NAMALWA (cell line): ENCODE results near the gene EFHC2.
"Not testable (repeated sequence)": the region's sequence is repeated elsewhere in the genome, so short reads cannot be mapped to it uniquely, and the experiment has no call there.

ENCODE experiments used
- DNase-seq: peaks from one replicate; pipeline ENCODE4 v3.0.0-alpha.2; 2015; ENCODE audit warnings: low spot score

The EFHC2 gene

DNA sequence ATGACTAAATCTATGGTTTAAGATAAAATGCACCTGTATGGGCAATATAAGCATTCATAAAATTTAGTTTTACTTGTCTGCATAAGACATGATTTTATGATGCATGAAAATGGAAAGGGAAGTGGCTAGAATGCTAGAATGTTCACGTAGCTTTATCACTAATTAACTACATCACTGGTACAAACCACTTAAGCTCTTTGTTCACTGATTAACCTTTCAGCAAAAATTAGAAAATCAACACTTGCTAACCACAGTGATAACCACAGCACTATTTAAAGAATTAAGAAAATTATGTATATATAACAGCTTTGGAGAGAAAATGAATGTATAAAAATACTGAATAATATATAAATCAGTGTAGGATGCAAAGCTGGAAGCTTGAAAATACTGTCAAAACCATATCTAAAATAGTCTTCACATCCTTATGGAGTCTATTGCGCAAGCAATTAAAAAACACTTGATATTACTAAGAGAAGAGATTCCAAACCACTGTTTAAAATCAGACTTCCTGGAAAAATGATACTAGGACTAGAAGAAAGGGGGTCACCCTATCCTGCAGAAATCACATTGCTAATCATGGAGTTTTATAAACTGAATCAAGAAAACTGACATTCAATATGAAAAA, 51.9 kb downstream of the EFHC2 start:
- no peak for DNase-seq

DNA sequence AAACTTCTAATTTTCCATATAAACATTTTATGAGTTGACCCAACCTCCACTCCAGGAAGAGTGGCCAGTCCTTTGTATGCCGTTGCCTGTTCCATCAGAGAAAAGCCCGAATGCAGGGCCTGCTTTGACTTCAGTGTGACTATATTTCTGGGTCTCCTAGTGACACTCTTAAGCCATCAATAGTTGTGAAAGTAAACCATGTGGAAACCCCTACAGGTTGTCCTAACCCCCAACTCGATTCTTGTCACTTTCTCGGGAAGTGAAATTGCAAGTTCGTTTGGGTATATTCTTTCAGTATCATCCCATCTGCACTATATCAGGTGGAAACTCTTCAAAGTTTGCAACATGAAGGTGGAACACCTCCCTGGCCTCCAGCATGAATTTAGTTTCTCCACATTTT, 52.8 kb downstream of the EFHC2 start:
- DNase-seq, result no peak

DNA sequence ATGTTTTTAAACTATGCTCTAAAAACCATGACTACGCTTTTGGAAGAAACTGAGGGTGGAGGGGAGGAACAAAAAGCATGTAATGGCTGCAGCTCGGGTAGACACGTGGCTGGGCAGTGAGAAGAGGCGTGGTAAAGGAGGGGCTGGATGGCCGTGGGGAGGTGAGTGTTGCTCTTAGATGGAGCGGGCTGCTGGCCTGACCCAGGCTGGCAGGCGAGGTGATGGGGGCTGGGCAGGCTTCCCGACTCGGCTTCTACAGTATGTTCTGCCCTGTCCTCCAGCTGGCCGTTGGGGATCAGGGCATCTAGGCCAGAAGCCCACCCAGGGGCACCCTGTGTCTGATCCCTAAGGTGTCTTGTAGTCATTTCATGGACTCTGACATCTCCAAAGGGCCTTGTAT, 60.7 kb downstream of the EFHC2 start:
- no peak for DNase-seq

GRCh38 chrX:44280116-44280515, 63.4 kb downstream of the EFHC2 start:
- DNase-seq, result no peak

GRCh38 chrX:44274096-44274495, 69.4 kb downstream of the EFHC2 start:
- DNase-seq, result no peak

DNA sequence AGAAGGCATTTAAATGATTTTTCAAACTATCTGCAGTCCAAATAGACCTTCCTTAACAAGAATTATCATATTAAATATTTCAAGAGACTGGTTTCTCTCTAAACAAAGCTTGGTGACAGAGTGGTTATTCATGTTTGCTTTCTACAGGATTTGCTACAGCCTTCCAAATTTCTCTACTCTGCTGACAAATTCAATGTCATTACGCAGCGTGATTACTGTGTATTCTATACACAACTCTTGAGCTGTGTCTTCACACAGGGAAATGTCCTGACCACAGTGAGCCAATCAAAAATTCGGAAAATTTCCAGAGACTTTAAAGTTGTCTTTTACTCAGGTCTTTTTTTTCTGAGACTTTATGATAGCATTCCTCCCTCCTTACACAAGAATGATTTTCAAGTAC, 75.6 kb downstream of the EFHC2 start:
- DNase-seq, result no peak

- DNase-seq, result no peak
Observed at GRCh38 chrX:44267116-44267515, 76.4 kb downstream of the EFHC2 start.

DNA sequence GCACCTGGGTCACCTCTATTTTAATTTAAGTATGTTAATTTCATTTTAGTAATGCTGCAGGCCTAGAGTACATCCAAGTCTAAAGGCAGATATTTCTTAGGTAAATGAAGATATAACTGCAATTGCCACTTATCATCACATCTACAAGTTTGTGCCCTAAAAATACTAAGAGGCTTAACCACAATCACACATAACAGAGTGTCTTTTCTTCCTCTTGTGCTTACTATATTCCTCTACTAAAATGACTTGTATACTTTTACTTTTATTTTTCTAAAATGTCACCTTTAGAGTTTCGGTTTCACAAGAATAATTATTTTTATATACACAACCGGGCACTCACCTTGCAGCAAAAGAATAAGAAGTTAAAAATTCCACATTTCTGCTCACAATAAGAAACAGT, 77.9 kb downstream of the EFHC2 start:
- DNase-seq, result no peak

GRCh38 chrX:44264936-44265335, 78.5 kb downstream of the EFHC2 start:
- DNase-seq, result no peak

- no peak for DNase-seq
Observed at GRCh38 chrX:44261286-44261685, 82.2 kb downstream of the EFHC2 start.

DNA sequence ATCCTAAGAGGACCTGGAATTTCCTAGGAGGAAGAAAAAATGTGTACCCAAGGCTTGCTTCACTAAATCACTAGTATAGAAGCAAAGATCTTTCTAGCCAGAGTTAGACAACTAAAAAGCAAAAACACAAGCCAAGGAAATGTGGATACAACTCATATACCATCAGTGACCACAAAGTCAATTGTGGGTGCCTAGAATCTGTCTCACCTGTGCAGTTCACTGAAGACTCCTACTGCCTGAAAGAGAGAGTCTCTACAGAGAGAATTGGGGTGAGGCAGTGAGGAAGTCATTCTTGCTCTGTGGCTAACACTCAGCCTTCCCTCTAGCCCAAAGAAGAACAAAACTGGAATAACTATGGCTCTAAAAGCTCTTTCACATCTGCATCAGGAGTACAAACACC, 82.9 kb downstream of the EFHC2 start:
- DNase-seq, result no peak

DNA sequence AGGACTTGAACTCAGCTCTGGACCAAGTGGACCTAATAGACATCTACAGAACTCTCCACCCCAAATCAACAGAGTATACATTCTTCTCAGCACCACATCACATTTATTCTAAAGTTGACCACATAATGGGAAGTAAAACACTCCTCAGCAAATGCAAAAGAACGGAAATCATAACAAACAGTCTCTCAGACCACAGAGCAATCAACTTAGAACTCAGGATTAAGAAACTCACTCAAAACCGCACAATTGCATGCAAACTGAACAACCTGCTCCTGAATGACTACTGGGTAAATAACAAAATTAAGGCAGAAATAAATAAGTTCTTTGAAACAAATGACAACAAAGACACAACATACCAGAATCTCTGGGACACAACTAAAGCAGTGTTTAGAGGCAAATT, 87.7 kb downstream of the EFHC2 start:
- DNase-seq, result not testable (repeated sequence)

- no peak for DNase-seq
Observed at GRCh38 chrX:44253575-44253942, 89.9 kb downstream of the EFHC2 start.

GRCh38 chrX:44252688-44253574, 90.5 kb downstream of the EFHC2 start:
- DNase-seq, result peak; percentile 59

DNA sequence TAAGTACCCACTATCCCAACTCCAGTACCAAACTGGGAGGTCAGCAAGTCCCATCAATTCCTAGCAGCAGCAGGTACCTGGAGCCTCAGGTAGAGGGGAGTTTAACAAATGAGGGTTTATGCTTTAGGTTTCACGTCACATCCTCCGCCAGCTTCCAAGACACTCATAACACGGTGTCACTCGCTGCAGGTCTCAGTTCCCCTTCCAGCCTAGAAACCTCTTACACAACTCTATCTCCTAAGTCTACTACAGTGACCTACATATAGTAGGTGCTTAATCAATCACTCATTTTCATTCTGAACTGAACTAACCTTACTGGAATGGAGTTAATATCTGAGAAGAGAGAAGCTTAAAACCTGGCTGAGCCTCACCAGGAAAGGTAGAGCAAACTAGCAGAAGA, 96.0 kb downstream of the EFHC2 start:
- DNase-seq, result no peak

DNA sequence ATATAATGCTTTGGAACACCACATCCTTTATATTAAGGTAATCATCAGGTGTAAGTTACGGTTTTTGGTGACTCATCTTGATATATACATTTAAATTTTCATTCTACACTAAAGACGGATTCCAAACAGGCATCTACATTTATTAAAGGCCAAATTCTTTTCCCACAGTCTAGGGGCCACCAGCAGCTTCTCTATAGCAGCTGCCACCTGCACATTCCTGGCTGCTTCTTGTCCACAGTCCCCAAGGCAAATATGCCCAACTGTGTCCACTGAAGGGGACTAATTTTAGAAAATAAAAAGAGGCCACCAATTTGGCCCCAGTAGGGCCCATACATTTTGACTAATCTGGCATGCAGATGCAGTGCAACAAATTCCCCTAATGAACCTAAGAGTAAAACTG, 96.6 kb downstream of the EFHC2 start:
- no peak for DNase-seq

DNA sequence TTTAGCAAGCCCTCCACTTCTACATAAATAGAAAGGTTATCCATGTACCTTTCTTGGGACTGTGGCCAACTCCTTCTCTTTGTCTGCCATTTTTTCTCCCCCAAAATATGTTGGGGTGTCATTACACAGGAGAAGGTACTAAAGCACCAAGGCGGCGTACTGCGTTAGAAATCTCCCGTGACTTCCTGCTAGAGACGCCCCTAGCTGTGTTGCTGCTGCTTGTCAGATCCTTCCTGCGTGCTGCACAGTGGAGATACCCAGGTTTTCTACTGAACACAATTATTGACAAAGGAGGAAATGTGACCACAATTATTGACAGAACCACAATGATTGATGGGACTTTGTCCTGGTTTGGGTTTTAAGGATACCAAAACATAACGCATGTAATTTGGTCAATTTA, 97.7 kb downstream of the EFHC2 start:
- no peak for DNase-seq

GRCh38 chrX:44244008-44244407, 99.5 kb downstream of the EFHC2 start:
- DNase-seq, result peak; percentile 37

DNA sequence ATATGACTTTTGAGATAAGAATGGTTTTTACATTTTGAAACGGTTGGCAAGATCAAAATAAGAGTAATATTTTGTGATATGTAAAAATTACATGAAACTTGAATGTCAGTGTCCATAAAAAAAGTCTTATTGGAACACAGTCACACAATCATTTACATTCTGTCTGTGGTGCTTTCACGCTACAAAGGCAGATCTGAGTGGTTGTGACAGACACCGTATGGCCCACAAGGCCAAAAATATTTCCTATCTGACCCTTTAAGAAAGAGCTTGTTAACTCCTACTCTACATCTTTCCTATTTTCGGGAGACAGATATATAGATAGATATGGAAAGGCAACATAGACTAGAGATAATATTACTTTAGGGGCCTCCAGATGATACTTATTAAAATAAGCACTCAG, 101.9 kb downstream of the EFHC2 start:
- DNase-seq, result no peak

DNA sequence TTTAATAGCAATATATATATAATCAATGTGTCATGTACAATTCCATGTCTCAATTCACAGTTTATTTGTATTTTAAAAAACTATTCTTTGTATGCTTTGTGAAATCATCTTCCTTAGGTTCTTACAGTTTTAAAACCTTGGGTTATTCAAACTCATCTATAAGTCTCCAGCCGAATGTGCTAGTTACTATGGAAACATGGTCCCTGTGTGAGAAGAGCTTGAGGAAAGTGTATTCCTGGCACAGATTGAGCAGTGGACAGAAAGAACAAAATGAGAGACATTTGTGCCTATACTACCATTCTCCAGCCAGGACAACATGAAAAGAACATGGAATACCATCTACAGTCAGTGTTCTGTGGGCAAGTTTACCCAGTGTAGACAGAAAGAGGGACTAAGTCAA, 103.4 kb downstream of the EFHC2 start:
- no peak for DNase-seq

DNA sequence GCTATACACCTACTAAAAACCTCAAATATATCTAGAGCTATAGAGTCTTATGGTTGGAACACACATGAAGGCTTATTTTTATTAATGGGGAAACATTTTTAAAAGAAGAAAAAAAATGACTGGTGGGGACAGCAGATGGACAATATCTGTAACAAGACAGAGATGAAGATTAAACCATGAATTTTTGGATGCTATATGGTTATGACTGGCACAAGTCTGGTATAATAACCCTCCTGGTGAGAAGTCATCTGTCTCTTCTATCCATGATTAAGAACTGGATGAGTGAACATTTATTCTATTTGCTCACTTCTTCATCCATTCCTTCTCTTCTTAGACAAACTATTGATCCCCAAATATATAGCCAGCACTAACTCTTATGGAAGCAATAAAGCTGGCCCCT, 104.4 kb downstream of the EFHC2 start:
- DNase-seq, result no peak

DNA sequence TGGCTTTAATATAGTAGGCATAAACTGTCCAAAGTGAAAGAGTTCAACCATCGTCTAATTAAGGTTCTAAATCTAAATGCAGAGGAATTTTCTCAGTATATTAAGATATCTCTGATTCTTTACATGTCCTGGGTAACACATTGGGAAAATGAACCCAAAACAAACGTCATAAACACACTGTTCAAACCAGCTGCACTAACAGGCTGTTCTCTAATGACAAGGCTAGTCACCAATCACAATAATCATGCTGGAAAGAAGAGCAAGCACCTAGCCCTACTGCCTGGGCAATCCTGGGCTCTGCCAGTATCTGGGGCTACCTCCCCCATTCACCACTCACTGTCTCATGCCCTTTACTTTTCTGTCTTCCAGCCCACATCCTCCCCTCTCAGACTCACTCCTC, 107.9 kb downstream of the EFHC2 start:
- DNase-seq, result no peak

DNA sequence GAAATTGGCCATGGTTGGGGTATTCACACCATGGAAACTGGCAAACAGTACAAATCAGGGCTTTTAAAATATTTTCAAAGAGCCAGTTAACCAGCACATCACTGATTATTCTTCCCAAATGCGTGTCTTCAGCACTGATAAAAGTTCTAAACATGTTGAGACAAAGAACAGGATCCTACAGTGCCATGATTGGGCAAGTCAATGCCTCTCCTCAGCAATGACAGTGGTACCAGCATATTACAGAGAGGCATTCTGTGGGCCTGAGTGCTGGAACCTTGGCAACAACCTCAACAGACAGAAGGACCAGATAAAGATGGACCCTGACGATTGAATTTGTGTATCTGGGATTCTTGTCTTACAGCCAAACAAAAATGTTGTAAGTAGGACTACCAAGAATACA, 108.9 kb downstream of the EFHC2 start:
- no peak for DNase-seq

- no peak for DNase-seq
Observed at GRCh38 chrX:44234116-44234515, 109.4 kb downstream of the EFHC2 start.
